ENCODE measurements around the gene ADCY7. TPM values are rescaled to one million over a fixed set of nuclear protein-coding genes. Genes with fewer than 3 reads are reported as not detected.

The ADCY7 gene
- total RNA-seq, 1 experiment from 2014 or later, result 13.1 TPM

DNA sequence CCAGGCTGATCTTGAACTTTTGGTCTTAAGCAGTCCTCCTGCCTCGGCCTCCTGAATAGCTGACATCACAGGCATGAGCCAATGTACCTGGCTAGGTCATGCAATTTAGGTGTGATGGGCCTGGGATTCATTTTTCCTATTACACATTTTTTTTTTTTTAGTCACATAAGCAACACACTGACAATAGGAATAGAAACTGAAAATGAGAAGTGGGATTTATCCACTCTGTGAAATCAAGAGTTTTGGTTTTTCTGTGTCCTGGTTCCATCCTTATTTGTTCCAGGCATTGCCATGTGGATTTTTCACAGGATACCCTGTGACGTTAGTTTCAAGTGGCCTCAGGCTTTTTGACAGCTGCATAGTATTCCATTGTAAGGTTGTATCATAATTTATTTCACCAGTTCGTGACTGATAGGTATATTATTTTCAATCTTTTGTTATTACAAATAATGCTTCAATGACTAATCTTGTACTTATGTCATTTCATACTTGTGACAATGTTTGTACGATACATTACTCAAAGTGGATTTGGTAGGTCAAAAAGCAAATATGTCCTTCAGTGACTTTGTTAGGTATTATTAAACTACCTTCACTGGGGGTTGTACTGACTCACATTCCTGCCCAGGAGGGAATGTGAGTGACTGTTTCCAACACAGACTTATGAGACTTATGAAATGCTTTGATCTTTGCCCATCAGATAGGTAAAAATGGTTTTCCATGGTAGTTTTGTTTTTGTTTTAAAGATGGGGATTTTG lies 10.6 kb downstream of the ADCY7 start:
- TF ChIP-seq EZH2phosphoT487 (IDR thresholded peaks at IDR 0.05; ENCODE audit: borderline replicate concordance, low read length) (no peak), EZH2 (IDR thresholded peaks at IDR 0.05; ENCODE audit: low read length, unreplicated experiment) (no peak), CTCF (conservative IDR thresholded peaks at IDR 0.05; ENCODE audit: low read depth, low read length) (no peak)
- BruUV-seq (replicated peaks), result no TSS peak
- Histone ChIP-seq H3K79me2 (ENCODE audit: low read length) (no peaks in the 10 kb centered on the region), H3K4me1 (ENCODE audit: insufficient read depth, low read length) (no peaks in the 10 kb centered on the region), H3K27ac (ENCODE audit: low read length) (peak overlapping the region; percentile 70), H3K27me3 (ENCODE audit: low read length) (no peaks in the 10 kb centered on the region), H3K9ac (ENCODE audit: low read length) (no peak overlapping the region), H3K9me2 (replicated peaks; ENCODE audit: low read length) (no peaks in the 10 kb centered on the region), H3K4me2 (ENCODE audit: low read length) (no peak overlapping the region), H3F3A (ENCODE audit: low read length, unreplicated experiment) (no peaks in the 10 kb centered on the region), H2AFZ (ENCODE audit: low read length) (no peak overlapping the region), H3K4me3 (ENCODE audit: low read length) (no peak overlapping the region), H3K36me3 (ENCODE audit: low read depth, low read length) (no peaks in the 10 kb centered on the region), H4K20me1 (ENCODE audit: low read length) (no peaks in the 10 kb centered on the region), H3K9me3 (ENCODE audit: low read length) (no peaks in the 10 kb centered on the region)
- ChIA-PET POLR2A (ENCODE audit: unreplicated experiment) (no interaction called here), CTCF (no interaction called here)
- ATAC-seq (peak; percentile 83), DNase-seq (peak; percentile 77)
- intact Hi-C loops (cut with micrococcal nuclease), result no loop called here

DNA sequence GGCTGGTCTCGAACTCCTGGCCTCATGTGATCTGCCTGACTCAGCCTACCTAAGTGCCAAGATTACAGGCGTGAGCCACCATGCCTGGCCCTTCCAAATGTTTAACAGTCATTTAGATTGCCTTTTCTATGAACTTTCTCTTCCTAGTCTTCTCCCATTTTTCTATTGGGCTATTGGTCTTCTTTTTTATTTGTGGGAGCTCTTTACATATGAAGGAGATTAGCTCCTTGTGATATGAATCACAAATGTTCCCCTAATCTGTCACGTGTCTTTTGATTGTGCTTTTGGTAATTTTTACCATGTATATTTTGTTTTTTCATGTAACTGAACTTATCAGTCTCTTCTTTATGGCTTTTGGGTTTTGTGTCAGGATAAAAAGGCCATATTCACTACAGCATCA lies 11.9 kb downstream of the ADCY7 start:
- Histone ChIP-seq H3K9me3 (ENCODE audit: low read length) (no peaks in the 10 kb centered on the region), H3F3A (ENCODE audit: low read length, unreplicated experiment) (no peaks in the 10 kb centered on the region), H3K9ac (ENCODE audit: low read length) (no peak overlapping the region), H3K4me1 (ENCODE audit: insufficient read depth, low read length) (no peaks in the 10 kb centered on the region), H3K36me3 (ENCODE audit: low read depth, low read length) (no peaks in the 10 kb centered on the region), H3K79me2 (ENCODE audit: low read length) (no peaks in the 10 kb centered on the region), H3K27me3 (ENCODE audit: low read length) (no peaks in the 10 kb centered on the region), H2AFZ (ENCODE audit: low read length) (no peak overlapping the region), H3K27ac (ENCODE audit: low read length) (0 out of 2 replicates have a peak overlapping the region, but pooled peaks have one; percentile 70), H3K9me2 (replicated peaks; ENCODE audit: low read length) (no peaks in the 10 kb centered on the region), H3K4me2 (ENCODE audit: low read length) (no peak overlapping the region), H3K4me3 (ENCODE audit: low read length) (no peak overlapping the region), H4K20me1 (ENCODE audit: low read length) (no peaks in the 10 kb centered on the region)
- ChIA-PET CTCF (no interaction called here), POLR2A (ENCODE audit: unreplicated experiment) (interaction anchor here (0.7 kb wide), 1 partner anchor 66 kb away, joined by 4 read pairs; no protein-coding TSS in a partner anchor)
- no peak for TF ChIP-seq CTCF (conservative IDR thresholded peaks at IDR 0.05; ENCODE audit: low read depth, low read length)
- TF ChIP-seq EZH2phosphoT487 (IDR thresholded peaks at IDR 0.05; ENCODE audit: borderline replicate concordance, low read length), result no peak
- TF ChIP-seq EZH2 (IDR thresholded peaks at IDR 0.05; ENCODE audit: low read length, unreplicated experiment), result no peak
- no peak for ATAC-seq
- intact Hi-C loops (cut with micrococcal nuclease), result no loop called here
- DNase-seq, result no peak
- BruUV-seq (replicated peaks), result no TSS peak

- no peaks in the 10 kb centered on the region for H3K4me1 ChIP-seq (ENCODE audit: insufficient read depth, low read length)
- H3K27ac ChIP-seq (ENCODE audit: low read length), result no peak overlapping the region
- H3K4me3 ChIP-seq (ENCODE audit: low read length), result no peak overlapping the region
- H3K9ac ChIP-seq (ENCODE audit: low read length), result no peak overlapping the region
- intact Hi-C loops (cut with micrococcal nuclease), result no loop called here
- TF ChIP-seq CTCF (conservative IDR thresholded peaks at IDR 0.05; ENCODE audit: low read depth, low read length) (no peak), EZH2phosphoT487 (IDR thresholded peaks at IDR 0.05; ENCODE audit: borderline replicate concordance, low read length) (no peak), EZH2 (IDR thresholded peaks at IDR 0.05; ENCODE audit: low read length, unreplicated experiment) (no peak)
- no peak for DNase-seq
- no peak overlapping the region for H2AFZ ChIP-seq (ENCODE audit: low read length)
- H3F3A ChIP-seq (ENCODE audit: low read length, unreplicated experiment), result no peaks in the 10 kb centered on the region
- no peak overlapping the region for H3K4me2 ChIP-seq (ENCODE audit: low read length)
- H3K79me2 ChIP-seq (ENCODE audit: low read length), result no peaks in the 10 kb centered on the region
- BruUV-seq (replicated peaks), result no TSS peak
- no peak for ATAC-seq
- H3K9me2 ChIP-seq (replicated peaks; ENCODE audit: low read length), result no peaks in the 10 kb centered on the region
- H3K27me3 ChIP-seq (ENCODE audit: low read length), result no peaks in the 10 kb centered on the region
- H4K20me1 ChIP-seq (ENCODE audit: low read length), result no peaks in the 10 kb centered on the region
- H3K9me3 ChIP-seq (ENCODE audit: low read length), result no peaks in the 10 kb centered on the region
- H3K36me3 ChIP-seq (ENCODE audit: low read depth, low read length), result no peaks in the 10 kb centered on the region
- ChIA-PET CTCF (no interaction called here), POLR2A (ENCODE audit: unreplicated experiment) (no interaction called here)
These were observed 13.1 kb downstream of the ADCY7 start for GRCh38 chr16:50279504-50279865.
